ENCODE measurements around the gene FGD3. TPM values are rescaled to one million over a fixed set of nuclear protein-coding genes. Genes with fewer than 3 reads are reported as not detected.

FGD3 gene
- total RNA-seq, 6 experiments from 2014 or later: not detected

DNA sequence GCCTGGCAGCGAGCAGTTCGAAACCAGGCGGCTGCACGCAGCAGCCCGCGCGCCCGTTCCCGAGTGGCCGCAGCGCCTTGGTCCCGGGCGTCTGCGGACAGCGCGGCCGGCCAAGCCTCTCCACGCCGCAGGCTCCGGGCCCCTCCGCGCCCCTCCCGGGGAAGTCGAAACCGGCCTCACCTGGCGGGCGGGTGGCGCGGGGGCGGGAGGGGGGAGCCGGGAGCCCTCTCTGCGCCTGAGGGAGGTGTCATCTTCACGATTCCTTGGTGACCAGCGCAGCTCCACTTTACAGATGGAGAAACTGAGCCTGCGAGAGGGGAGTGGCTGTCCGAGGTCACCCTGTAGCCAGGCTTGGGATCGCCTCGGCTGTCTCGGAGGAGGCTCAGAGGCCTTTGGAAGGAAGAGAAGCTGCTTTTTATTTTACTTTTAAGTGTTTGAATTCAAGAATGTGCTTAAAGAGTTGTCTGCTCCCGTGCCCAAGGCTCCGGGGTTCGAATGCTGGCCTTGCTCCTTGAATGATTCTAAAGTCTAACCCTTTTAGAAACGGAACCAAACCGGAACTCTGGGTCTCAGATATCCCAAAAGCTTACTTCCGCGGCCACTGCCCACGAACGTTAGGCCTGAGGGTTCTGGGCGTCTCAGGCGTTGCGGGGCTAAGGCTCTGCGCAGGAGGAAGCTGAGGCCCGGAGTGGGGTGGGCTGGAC is 111.8 kb downstream of the FGD3 start:
- TF ChIP-seq, protein P1, sequence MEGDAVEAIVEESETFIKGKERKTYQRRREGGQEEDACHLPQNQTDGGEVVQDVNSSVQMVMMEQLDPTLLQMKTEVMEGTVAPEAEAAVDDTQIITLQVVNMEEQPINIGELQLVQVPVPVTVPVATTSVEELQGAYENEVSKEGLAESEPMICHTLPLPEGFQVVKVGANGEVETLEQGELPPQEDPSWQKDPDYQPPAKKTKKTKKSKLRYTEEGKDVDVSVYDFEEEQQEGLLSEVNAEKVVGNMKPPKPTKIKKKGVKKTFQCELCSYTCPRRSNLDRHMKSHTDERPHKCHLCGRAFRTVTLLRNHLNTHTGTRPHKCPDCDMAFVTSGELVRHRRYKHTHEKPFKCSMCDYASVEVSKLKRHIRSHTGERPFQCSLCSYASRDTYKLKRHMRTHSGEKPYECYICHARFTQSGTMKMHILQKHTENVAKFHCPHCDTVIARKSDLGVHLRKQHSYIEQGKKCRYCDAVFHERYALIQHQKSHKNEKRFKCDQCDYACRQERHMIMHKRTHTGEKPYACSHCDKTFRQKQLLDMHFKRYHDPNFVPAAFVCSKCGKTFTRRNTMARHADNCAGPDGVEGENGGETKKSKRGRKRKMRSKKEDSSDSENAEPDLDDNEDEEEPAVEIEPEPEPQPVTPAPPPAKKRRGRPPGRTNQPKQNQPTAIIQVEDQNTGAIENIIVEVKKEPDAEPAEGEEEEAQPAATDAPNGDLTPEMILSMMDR (IDR thresholded peaks at IDR 0.05): no peak
- no peak overlapping the region for H3K4me3 Mint-ChIP-seq
- peaks cover 17% of the 10 kb centered on the region for H3K4me1 Mint-ChIP-seq (ENCODE audit: low read depth)
- peaks cover 9% of the 10 kb centered on the region for H3K27me3 Mint-ChIP-seq (ENCODE audit: insufficient read depth)
- no peak overlapping the region for H3K27ac Mint-ChIP-seq
- no peak for DNase-seq
- no peaks in the 10 kb centered on the region for H3K9me3 Mint-ChIP-seq
- H3K36me3 Mint-ChIP-seq (ENCODE audit: low read depth): no peaks in the 10 kb centered on the region

DNA sequence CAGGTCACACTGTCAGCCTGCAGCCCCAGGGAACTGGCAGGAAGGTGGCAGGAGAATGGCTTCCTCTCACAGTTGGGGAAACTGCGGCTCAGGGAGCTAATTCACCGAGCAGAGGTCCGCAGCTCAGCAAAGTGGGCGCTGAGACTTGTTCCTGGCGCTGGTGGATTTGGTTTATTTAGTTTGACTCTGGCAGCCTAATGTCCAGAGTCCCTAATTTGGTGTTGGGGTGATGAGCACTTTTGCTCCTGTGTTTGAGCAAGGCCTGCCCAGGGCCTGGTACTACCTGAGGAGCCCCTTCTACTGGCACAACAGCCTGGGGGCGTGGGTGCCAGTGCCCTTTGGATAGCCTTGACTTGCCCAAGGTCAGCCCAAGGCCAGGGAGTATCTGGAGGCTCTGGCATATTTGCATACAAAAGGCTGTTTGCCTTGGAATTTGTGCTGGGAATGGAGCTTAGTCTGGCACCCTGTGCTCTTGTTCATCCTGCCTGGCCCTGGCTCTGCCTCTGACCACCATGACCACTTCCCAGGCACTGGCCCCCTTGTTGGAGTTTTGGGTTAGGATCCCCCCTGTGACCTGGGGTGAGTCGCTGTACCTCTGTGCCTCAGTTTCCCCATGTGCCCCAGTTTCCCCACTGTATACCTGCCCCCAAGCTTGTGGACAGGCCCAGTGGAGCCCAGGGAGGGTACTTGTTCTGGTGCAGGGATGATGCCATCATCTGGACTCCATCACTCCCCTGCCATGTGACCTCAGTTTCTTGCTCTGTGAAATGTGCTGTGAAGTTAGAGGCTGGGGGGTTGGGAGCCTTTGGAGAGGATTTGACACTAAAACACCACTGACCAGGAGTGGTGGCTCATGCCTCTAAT is 112.6 kb downstream of the FGD3 start:
- Mint-ChIP-seq H3K27ac (peak overlapping the region; percentile 70; the same call in 1 of the 2 replicates), H3K27me3 (ENCODE audit: insufficient read depth) (peaks cover 13% of the 10 kb centered on the region), H3K36me3 (ENCODE audit: low read depth) (no peaks in the 10 kb centered on the region), H3K4me3 (no peak overlapping the region), H3K4me1 (ENCODE audit: low read depth) (peaks cover 17% of the 10 kb centered on the region), H3K9me3 (no peaks in the 10 kb centered on the region)
- no peak for DNase-seq
- TF ChIP-seq, protein P1 (IDR thresholded peaks at IDR 0.05): no peak

DNA sequence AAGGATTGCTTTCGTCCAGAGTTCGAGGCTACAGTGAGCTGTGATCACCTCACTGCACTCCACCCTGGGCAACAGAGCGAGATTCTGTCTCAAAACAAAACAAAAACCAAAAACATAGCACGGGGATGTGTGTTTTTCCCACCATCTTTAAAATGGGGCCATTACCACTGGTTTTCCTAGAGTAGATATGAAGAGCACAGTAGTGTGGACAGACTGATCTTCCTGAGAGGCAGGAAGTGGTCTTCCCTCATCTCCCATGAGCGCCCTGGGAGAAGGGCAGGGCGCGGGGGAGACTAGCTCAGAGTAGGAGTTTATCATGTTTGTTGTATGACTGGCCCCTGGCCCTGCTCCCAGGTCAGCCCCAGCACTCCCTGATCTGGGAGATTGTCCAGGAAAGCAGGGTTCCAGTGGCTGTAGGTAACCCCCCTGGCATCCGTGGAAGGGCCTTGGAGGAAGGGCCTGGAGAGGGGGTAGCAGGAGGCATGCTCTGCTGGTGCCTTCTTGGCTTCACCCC is 113.5 kb downstream of the FGD3 start:
- H3K4me1 Mint-ChIP-seq (ENCODE audit: low read depth): peaks cover 17% of the 10 kb centered on the region
- H3K27me3 Mint-ChIP-seq (ENCODE audit: insufficient read depth): peaks cover 18% of the 10 kb centered on the region
- TF ChIP-seq, protein P1 (IDR thresholded peaks at IDR 0.05): no peak
- no peak overlapping the region for H3K4me3 Mint-ChIP-seq
- H3K9me3 Mint-ChIP-seq: no peaks in the 10 kb centered on the region
- H3K36me3 Mint-ChIP-seq (ENCODE audit: low read depth): no peaks in the 10 kb centered on the region
- H3K27ac Mint-ChIP-seq: peak overlapping the region; percentile 70
- peak; percentile 11 for DNase-seq

DNA sequence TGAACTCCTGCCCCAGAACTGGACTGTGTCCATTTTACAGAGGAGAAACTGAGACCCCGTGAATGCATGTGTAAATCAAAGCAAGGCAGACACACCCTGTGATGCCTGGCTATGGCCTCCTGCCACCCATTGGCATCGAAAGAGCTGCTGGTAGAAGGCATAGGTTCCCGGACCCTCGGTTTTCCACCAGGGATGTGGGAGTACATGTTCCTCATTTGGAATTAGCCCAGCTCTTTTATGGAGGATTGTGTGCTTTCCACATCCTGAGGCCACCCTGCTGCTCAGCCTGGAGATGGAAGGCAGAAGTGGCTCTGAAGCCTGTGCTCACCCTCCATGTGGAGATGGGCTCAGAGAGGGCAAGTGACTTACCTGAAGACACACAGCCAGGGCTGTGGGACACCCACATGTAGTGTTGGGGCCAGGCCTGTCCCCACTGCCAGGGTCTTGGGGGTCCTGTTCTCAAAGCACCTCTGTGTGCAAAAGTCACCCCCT is 114.0 kb downstream of the FGD3 start:
- Mint-ChIP-seq H3K27me3 (ENCODE audit: insufficient read depth) (peaks cover 21% of the 10 kb centered on the region), H3K4me3 (no peak overlapping the region), H3K9me3 (no peaks in the 10 kb centered on the region), H3K27ac (peak overlapping the region; percentile 70), H3K36me3 (ENCODE audit: low read depth) (no peaks in the 10 kb centered on the region), H3K4me1 (ENCODE audit: low read depth) (peaks cover 17% of the 10 kb centered on the region)
- TF ChIP-seq, protein P1 (IDR thresholded peaks at IDR 0.05): no peak
- DNase-seq: no peak

DNA sequence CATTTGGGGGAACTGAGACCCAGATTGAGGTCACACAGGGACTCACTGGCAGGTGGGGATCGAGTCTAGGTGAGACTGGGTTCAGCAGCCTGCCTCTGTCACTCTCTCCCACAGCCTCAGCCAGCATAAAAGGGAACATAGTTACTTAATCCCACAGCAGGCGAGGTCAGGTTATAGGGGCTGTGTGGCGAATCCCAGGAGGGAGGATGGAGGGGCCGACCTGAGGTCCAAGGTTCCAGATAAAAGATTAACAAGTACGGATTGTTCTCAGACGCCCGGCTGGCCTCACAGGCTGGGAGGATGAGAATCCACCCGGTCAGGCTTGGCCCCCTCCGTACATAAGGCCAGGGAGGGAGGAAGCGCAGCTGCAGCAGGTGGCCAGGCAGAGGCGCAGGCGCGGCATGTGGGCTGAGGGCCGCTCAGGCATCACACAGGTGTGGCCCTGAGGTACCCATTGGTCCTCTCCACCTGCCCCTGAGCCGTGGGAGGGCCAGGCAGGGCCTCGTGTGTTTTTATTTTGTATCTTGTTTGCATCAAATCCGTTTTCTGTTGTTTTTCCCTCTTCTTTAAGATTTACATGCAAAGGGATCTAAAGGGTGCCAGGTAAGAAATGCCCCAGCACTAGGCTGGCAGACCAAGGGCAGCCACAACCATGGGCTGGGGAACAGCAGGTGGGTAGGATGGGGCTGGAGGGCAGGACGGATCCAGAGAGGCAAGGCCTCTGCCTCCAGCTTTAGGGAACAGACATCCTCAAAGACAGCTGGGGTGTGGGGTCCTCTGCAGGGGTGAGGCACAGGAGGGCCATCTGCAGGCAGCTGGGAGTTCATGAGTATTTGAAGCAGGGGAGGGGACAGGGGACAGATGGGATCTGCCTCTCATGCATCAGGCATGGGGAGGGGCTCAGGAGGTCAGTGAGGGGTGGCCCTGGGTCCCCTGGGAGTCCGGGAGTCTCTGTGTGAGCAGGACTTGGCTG is 114.8 kb downstream of the FGD3 start:
- Mint-ChIP-seq H3K27ac (no peak overlapping the region), H3K27me3 (ENCODE audit: insufficient read depth) (peaks cover 21% of the 10 kb centered on the region), H3K9me3 (no peaks in the 10 kb centered on the region), H3K4me1 (ENCODE audit: low read depth) (peaks cover 17% of the 10 kb centered on the region), H3K36me3 (ENCODE audit: low read depth) (no peaks in the 10 kb centered on the region), H3K4me3 (no peak overlapping the region)
- TF ChIP-seq, protein P1 (IDR thresholded peaks at IDR 0.05): no peak
- no peak for DNase-seq
